Hypothalamus (tissue), 51 donors: Measurements from ENCODE around the gene EFNA5.
"Not testable (repeated sequence)": the region's sequence is repeated elsewhere in the genome, so short reads cannot be mapped to it uniquely, and the experiment has no call there.

Experiments
- DNase-seq, 51 donors: peaks; one replicate each; lab custom pipeline; 2025; lab: John Stamatoyannopoulos, UW

The EFNA5 gene

DNA sequence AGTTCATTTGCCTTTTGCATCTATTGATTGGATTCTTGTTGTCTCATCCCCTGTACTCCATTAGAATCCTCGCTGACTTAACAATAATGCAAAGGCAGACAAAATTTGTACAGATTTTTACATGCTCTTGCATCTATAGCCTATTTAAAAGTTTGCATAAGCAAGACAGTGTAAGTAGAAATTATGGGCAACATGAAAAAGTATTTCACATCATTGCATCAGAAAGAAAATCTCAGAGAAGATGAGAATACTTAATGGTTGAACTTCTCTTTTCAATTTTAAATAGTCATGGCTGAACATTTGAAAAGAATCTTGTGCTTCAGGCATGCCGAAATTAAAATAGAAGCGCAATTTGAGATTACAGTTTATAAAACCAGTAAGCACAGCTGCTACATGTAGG lies 226.4 kb downstream of the EFNA5 start:
- no peak for DNase-seq

DNA sequence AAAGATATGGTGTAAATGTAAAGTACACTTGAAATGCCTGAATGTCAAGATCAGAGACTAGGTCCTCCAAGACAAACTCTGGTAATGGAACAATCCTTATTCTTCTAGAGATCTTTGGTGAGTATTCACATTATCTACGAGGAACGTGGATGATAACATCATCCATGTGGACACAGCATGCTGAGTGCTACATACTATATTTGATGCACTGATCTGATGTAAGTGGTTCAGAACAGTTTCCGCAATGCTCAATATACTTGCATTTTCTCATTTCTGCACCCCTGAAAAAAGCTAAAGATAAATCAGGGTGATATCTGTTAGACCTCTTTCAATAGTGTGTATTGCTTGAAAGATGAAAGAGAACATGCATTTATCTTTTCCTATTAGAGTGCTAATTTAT lies 226.8 kb downstream of the EFNA5 start:
- DNase-seq: no peak

DNA sequence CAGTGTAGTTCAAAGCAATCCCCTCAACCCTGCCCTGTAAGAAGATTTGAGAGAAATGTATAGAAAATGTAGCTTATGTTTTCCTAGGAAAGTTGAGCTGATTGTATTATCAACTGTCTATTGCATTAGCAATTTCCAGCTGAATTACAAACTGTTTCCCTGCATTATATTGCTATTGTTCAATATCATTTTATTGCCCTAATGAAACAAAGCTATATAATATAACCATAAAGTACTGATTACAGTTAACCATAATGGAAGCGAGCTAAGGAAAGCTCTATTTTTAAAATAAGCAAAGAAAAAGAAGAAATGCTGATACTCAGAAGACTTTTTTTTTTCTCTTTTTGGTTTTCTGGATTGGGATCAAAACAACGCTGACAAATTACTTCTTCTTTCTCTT lies 228.3 kb downstream of the EFNA5 start:
- DNase-seq: no peak

- no peak for DNase-seq
These were observed 230.9 kb downstream of the EFNA5 start for GRCh38 chr5:107439832-107440231.

DNA sequence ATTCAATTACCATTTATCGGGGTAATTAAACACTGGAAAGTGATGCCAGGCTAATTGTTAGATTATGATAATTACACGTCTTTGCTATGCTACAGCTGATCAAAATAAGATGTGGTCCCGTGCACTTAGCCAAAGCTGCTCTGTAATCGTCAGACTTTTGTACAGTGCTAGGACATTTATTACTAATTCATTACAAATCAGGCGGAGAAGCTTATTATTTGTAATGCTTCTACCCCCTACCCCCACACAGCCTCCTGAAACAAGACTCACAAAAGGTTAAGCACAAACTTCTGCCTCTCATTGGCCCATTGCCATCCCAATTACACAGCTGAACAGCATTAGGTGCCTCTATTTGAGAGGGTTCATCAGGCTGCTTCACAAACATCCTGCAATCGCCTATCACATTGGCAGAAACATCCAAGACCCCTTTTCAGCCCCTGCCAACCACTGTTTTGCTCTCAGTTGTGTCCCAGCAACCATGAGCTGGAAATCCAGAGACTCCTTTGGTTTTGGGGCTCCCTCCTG lies 232.7 kb downstream of the EFNA5 start:
- DNase-seq: no peak

GRCh38 chr5:107437154-107437553 lies 233.6 kb downstream of the EFNA5 start:
- DNase-seq: no peak

- DNase-seq: no peak
These were observed 234.5 kb downstream of the EFNA5 start for GRCh38 chr5:107436201-107436600.

DNA sequence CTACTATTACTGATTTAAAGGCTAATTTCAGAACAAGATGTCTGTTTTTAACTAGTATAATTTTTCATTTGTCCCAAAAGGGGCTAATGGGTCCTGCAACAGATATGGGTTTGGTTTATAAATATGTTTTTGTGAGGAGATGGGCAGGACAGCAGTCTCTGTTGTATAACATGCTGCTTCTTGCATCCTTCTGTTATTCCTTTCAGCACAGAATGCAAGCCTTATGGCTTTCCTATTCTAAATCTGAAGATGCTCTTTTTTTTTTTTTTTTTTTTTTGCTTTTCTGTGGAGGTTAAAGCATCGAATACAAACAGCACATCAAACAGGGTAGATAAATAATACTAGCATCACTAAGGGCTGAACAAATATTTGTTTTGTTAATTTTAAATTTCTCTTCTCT lies 235.7 kb downstream of the EFNA5 start:
- no peak for DNase-seq

- DNase-seq: not testable (repeated sequence)
These were observed 237.1 kb downstream of the EFNA5 start for GRCh38 chr5:107433646-107434045.

DNA sequence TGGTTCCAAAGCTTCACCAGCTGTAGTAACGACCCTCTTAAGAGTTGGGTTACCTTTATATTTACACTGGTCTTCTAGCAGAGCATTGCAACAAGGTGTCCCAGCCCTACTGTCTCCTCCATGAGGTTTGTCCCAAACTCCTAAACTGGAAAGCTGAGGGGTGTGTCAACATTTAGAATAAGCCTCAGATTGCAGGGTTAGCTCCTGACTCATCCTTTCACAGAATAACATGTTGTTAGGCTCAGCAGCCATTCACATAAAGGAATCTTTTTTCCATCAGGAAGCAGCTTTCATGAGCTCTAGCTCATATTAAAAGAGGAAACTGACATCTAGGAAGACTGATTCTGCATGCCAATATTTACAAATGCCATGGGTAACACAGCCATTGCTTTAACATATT lies 238.7 kb downstream of the EFNA5 start:
- DNase-seq: peak in 1 of 51 donors; percentile 10

DNA sequence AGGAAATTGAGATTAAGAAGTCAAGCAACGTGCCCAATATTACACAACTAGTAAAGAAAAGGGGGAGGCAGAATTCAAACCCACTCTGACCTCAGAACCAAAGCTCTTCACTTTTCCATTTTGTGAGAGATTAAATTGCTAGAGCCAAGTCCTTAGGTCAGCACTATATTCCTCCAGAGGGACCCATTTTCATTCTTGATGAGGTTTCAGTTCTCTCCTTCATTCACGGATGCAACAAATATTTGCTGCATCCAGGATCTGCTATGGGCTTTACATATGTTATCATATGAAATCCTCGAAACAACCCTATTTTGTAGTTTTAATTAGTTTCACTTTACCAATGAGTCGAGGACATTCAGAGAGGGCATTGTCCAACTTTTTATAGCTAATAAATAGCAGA lies 239.2 kb downstream of the EFNA5 start:
- no peak for DNase-seq

DNA sequence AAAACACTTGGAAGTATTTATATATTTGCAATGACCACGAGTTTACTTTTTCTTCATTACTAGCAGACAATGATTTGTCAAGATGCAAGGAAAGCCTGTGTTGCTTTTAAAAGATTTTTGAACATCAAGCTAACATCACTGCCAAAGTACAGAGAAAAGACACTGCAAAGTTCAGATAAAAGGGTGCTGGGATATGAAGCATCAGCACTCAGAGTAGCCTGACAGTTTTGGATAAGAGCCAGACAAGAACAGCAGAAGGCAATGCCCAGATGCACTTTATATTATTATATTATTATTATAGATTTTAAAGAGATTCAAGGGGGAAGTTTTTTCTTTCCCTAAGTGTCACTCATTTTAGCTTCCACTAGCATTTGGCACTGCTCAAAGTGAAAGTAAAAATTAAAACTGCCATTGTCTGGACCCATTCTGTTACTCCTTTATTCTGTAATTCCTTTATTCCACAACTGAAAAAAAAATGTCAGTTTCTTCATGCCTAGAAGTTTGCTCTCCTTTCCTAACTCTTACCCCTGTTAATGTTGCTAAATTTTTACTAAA lies 240.6 kb downstream of the EFNA5 start:
- no peak for DNase-seq

DNA sequence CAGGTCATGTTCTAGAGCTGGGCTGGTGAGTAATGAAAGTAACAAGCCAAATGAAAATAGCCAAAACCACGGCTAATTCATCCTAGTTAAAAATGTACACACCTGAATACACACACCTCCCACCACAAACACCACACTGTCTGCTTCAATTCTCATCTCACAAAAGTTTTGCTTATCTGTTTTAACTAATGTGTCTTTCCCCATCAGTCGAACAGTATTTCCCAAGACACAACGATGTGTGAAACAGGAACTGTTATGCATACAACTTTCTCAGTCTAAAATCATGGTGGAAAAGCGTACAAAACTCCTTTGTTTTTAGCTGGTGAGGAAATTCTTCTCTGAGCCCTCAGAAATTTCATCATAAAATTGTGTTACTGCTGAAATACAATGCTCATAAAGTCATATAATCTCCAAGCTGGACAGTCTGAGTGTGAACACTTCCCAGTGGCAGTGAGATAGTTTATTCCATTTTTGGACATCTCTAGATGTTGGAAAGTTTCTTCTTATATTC lies 242.4 kb downstream of the EFNA5 start:
- DNase-seq: no peak

DNA sequence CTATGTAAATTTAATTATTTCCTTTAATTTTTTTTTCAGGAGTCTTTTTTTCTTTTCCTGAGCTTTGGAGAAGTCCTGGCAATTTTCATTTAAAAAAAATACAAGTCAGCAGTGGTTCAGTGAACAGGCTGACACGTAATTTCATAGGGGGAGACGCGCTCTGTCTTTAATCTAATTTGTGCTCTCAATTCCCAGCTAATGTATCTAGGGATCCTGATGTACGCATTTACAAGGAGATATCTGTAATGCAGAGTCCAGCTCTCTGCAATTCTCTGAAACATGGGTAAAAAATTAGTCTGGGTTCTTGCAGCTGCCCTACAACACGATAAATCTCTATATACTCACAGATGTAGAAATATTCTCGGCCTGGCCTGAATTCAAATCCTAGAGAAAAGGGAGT lies 243.9 kb downstream of the EFNA5 start:
- no peak for DNase-seq

DNA sequence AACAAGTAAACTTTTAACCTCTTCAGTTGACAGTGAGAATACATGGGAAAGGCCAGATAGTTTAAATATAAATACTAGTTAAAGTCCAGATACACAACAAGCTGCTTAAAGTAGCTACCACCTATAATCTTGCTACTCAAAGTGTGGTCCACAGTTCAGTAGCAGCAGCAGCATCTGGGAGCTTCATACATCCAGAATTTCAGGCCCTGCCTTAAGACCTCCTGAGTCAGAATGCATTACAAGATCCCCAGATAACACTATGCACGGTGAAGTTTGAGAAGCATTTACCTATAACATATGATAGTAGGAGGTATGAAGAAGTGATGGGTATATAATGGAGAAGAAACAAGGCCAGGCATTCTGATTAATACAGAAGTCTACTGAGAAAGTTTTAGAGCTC lies 244.5 kb downstream of the EFNA5 start:
- no peak for DNase-seq

GRCh38 chr5:107425541-107426031 lies 245.2 kb downstream of the EFNA5 start:
- no peak for DNase-seq

GRCh38 chr5:107424491-107424890 lies 246.2 kb downstream of the EFNA5 start:
- no peak for DNase-seq

- DNase-seq: no peak
These were observed 248.2 kb downstream of the EFNA5 start for GRCh38 chr5:107422494-107422893.

DNA sequence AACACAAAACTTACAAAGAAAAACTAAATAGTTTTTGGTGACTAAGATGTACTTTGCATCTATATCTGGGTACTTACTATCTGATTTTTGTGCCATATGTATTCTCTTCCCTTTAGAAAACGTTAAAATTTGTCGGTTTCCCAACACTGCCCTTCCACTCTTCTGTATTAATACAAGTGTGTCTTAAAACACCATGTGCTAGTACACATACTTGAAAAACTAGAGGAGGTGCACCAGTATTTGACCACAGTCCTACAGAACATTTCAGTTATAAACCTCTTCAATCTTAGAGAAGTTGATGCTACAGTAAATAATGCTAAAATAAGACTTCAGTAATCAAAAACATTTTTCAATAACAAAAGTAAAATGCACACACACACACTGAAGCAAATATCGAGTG lies 251.2 kb downstream of the EFNA5 start:
- DNase-seq: no peak

DNA sequence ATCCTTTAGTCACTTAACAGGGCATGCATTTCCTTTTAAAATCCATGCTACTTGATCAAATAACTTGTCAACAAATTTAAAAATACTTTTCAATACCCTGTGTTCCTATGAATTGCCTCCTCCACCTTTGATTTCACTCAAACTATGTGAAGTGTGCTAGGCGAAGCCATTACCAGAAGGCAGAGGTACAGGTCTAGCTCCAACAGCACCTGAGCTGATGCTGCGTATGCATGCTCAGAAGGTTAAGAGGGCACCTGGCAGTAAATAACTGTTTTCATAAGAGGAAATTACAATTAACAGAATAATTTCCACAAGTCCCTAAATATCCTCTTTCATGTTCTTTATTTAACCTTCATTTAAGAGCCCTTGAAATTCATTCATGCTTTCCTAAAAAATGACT lies 251.8 kb downstream of the EFNA5 start:
- DNase-seq: no peak

DNA sequence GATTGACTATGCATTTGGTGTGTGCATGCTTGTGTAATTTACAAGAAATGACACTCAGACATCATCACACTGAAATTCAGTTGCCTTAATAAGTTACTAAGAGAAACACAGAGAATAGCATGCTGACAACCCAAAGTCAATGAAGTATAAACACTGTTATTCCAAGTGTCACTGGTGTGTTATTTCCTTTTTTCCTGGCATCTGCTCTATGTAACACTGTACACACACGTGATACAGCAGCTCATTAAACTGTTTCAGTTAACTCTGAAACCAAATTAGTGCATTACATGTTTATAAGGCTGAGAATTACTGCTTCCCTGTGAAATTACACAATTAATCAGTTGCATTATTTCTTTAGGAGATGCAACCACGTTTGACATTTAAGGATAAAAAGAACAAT lies 252.7 kb downstream of the EFNA5 start:
- no peak for DNase-seq

DNA sequence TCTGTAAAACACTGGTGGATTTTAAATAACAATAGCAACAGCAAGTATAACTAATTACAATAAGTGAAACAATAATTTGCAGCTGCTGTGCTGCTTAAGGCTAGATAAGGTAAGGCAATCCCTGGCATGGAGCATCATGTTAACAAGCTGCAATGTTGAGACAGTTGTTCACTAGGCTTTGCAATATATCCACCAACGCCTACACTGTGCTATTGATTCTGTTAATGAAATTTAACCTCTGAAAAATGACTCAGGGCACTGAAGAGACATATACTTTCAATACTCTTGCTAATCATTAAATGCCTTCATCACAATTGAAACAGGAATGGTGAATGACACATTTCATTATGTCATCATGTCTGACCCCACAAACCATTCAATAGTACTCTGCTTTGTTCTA lies 255.0 kb downstream of the EFNA5 start:
- DNase-seq: no peak

DNA sequence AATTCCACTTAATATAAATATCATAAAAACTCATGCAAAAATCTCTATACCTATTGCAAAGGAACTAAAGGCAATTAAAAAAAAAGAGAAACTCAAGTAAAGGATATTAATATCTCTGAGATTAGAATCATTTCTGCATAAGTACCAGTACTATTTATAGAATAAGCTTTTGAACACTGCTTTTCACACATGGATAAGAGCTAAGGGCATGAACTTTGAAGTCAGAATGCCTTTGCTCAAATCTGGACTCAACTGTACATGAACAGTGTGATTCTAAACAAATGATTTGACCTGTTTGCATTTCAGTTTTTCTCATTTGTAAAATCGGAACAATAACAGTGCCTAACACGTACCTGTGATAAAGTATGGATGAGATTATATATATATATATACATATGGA lies 255.9 kb downstream of the EFNA5 start:
- no peak for DNase-seq
